ENCODE data around the gene MORN2.

Gene MORN2

GRCh38 chr2:38892819-38893218 is 17.0 kb downstream of the MORN2 start:
- no peak for DNase-seq

GRCh38 chr2:38898256-38898655 is 22.5 kb downstream of the MORN2 start:
- no peak for DNase-seq

- DNase-seq = no peak
Measured at GRCh38 chr2:38900726-38901125, 24.9 kb downstream of the MORN2 start.

- no peak for DNase-seq
Measured at GRCh38 chr2:38905251-38905650, 29.5 kb downstream of the MORN2 start.

- DNase-seq = no peak
Measured at GRCh38 chr2:38907242-38907641, 31.5 kb downstream of the MORN2 start.

- no peak for DNase-seq
Measured at GRCh38 chr2:38907743-38908562, 32.2 kb downstream of the MORN2 start.

GRCh38 chr2:38909872-38910271 is 34.1 kb downstream of the MORN2 start:
- no peak for DNase-seq

- no peak for DNase-seq
Measured at GRCh38 chr2:38911191-38911590, 35.4 kb downstream of the MORN2 start.

- no peak for DNase-seq
Measured at GRCh38 chr2:38912619-38913018, 36.8 kb downstream of the MORN2 start.

- DNase-seq = no peak
Measured at GRCh38 chr2:38922389-38922788, 46.6 kb downstream of the MORN2 start.

GRCh38 chr2:38922902-38923301 is 47.1 kb downstream of the MORN2 start:
- no peak for DNase-seq

GRCh38 chr2:38925982-38926381 is 50.2 kb downstream of the MORN2 start:
- DNase-seq = no peak

GRCh38 chr2:38930600-38930999 is 54.8 kb downstream of the MORN2 start:
- DNase-seq = no peak
